ENCODE results near the gene CAMKMT.

- no peak for TF ChIP-seq CTCF (IDR thresholded peaks at IDR 0.05; ENCODE audit: low read length)
- TF ChIP-seq EZH2 (IDR thresholded peaks at IDR 0.05; ENCODE audit: borderline replicate concordance, low read length) = no peak
Observed at GRCh38 chr2:44716131-44716530, 354.4 kb downstream of the CAMKMT start.
